Upper lobe of left lung (tissue), 6 donors: ENCODE results near the gene DENND1A. TPM values are rescaled to one million over a fixed set of nuclear protein-coding genes. Genes with fewer than 3 reads are reported as not detected.
"Not testable (repeated sequence)": the region's sequence is repeated elsewhere in the genome, so short reads cannot be mapped to it uniquely, and the experiment has no call there.

Experiments
- ATAC-seq, 2 donors: fragments of 200-7000 bp; cut with Tn5 transposase; one replicate each; pipeline ENCODE4 v1.9.1; 2022; ENCODE audit warnings: mild to moderate bottlenecking in 2 of 2, moderate library complexity in 2 of 2; ENCODE audit not compliant: low FRiP score in 2 of 2
- DNase-seq, 2 donors: peaks; one replicate each; pipeline ENCODE4 v3.0.0-alpha.2; 2019 to 2020
- H3K27ac ChIP-seq, 4 donors: fragments of 200-600 bp; sonication (generic); one replicate each; pipeline ENCODE4 v1.5.1; 2016 to 2019
- H3K27me3 ChIP-seq, 4 donors: fragments of 200-600 bp; sonication (generic); one replicate each; pipeline ENCODE4 v1.5.1; 2017 to 2019
- H3K36me3 ChIP-seq, 4 donors: fragments of 200-600 bp; sonication (generic); one replicate each; pipeline ENCODE4 v1.5.1; 2016 to 2019
- H3K4me1 ChIP-seq, 4 donors: fragments of 200-600 bp; sonication (generic); one replicate each; pipeline ENCODE4 v1.5.1; 2018 to 2019
- H3K4me3 ChIP-seq, 4 donors: fragments of 200-600 bp; sonication (generic); one replicate each; pipeline ENCODE4 v1.5.1; 2017 to 2019; ENCODE audit warnings: mild to moderate bottlenecking in 2 of 4, moderate library complexity in 1 of 4
- H3K9me3 ChIP-seq, 4 donors: fragments of 200-600 bp; sonication (generic); one replicate each; pipeline ENCODE4 v1.5.1; 2018 to 2019
- CTCF ChIP-seq, 6 experiments: fragments of 450-650 bp in 4 of 6; fragments of 200-600 bp in 2 of 6; sonication (generic) in 2 of 6; IDR thresholded peaks; one replicate each; pipeline ENCODE4 v1.5.1; 2016 to 2019; ENCODE audit warnings: antibody characterized with exemption in 6 of 6
- EP300 ChIP-seq, 4 donors: sonication (generic); formaldehyde crosslinking; IDR thresholded peaks; one replicate each; pipeline ENCODE4 v1.5.1; 2017; ENCODE audit warnings: antibody characterized with exemption in 4 of 4, control low read depth in 2 of 4
- POLR2A ChIP-seq, 4 donors: fragments of 450-650 bp; IDR thresholded peaks; one replicate each; pipeline ENCODE4 v1.5.1; 2016 to 2017; ENCODE audit warnings: antibody characterized with exemption in 4 of 4, mild to moderate bottlenecking in 2 of 4
- POLR2AphosphoS5 ChIP-seq, 2 donors: sonication (generic); formaldehyde crosslinking; IDR thresholded peaks; one replicate each; pipeline ENCODE4 v1.5.1; 2017; ENCODE audit warnings: antibody characterized with exemption in 2 of 2
- WGBS, 2 donors: methylation state at CpG; one replicate each; pipeline ENCODE4 v1.1.5; 2017 to 2018; 5-methylcytosine and 5-hydroxymethylcytosine counted together
- total RNA-seq, 6 donors: library from RNA; depleted of rRNA in 4 of 6; stranded (reverse); fragments of >200 nt in 4 of 6; gene quantifications; one replicate each; pipeline versions ENCODE4 v1.1.0 to v1.2.1, GENCODE V29; 2016 to 2021
- donor health status: DM: no; HTN: no; CAD: no; lungs with moderate emphysema.
- donor health status: DM: no; HTN: yes; CAD: no; lungs with severe emphysema.

Gene DENND1A
- total RNA-seq, 6 donors from 2014 or later: 9.8 to 46.1 (median 16.0) TPM

- ATAC-seq: no peak
These were observed 593.5 kb downstream of the DENND1A start for GRCh38 chr9:123336449-123336848.

DNA sequence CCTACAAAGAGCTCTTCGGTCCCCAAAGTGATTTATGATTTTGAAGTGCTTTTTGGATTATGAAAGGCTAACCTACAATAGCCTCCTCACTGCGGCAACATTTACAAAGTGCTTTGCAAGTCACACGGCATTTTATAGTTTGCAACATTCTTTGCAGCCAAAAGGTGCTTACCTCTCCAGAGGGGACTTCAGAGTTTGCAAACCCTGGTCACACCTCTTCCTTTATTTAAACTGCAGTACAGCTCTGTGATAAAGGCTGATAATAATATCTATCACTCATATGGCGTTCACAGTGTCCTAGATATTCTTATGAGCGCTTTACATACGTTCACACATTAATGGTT is 594.0 kb downstream of the DENND1A start:
- Histone ChIP-seq H3K36me3 (no peaks in the 10 kb centered on the region), H3K27me3 (no peaks in the 10 kb centered on the region), H3K4me3 (no peak overlapping the region), H3K27ac (peak overlapping the region in 2 of 4 donors; percentile 54 to 62), H3K4me1 (peaks cover 0 to 31% (median 27%) of the 10 kb centered on the region in 4 donors), H3K9me3 (no peaks in the 10 kb centered on the region)
- TF ChIP-seq CTCF (IDR thresholded peaks at IDR 0.05): no peak
- no peak for TF ChIP-seq POLR2A (IDR thresholded peaks at IDR 0.05)
- no peak for TF ChIP-seq POLR2AphosphoS5 (IDR thresholded peaks at IDR 0.05)
- TF ChIP-seq EP300 (IDR thresholded peaks at IDR 0.05): peak in 1 of 4 donors; percentile 22
- WGBS, 2 donors: 52 to 67% methylated on average over 6 of the region's 6 CpGs
- DNase-seq (no peak), ATAC-seq (peak in 1 of 2 donors; percentile 74)

More at GRCh38 chr9:123336449-123336848, 593.5 kb downstream of the DENND1A start:
- 62 to 66% methylated on average over 3 of the region's 3 CpGs for WGBS, 2 donors
- H3K4me3 ChIP-seq: no peak overlapping the region
- no peaks in the 10 kb centered on the region for H3K36me3 ChIP-seq
- H3K9me3 ChIP-seq: no peaks in the 10 kb centered on the region
- TF ChIP-seq POLR2A (IDR thresholded peaks at IDR 0.05) (no peak), CTCF (IDR thresholded peaks at IDR 0.05) (no peak), POLR2AphosphoS5 (IDR thresholded peaks at IDR 0.05) (no peak), EP300 (IDR thresholded peaks at IDR 0.05) (no peak)
- peaks cover 0 to 31% (median 27%) of the 10 kb centered on the region in 4 donors for H3K4me1 ChIP-seq
- peak in 1 of 2 donors; percentile 37 for DNase-seq
- no peaks in the 10 kb centered on the region for H3K27me3 ChIP-seq
- peak overlapping the region in 2 of 4 donors; percentile 54 to 62 for H3K27ac ChIP-seq

DNA sequence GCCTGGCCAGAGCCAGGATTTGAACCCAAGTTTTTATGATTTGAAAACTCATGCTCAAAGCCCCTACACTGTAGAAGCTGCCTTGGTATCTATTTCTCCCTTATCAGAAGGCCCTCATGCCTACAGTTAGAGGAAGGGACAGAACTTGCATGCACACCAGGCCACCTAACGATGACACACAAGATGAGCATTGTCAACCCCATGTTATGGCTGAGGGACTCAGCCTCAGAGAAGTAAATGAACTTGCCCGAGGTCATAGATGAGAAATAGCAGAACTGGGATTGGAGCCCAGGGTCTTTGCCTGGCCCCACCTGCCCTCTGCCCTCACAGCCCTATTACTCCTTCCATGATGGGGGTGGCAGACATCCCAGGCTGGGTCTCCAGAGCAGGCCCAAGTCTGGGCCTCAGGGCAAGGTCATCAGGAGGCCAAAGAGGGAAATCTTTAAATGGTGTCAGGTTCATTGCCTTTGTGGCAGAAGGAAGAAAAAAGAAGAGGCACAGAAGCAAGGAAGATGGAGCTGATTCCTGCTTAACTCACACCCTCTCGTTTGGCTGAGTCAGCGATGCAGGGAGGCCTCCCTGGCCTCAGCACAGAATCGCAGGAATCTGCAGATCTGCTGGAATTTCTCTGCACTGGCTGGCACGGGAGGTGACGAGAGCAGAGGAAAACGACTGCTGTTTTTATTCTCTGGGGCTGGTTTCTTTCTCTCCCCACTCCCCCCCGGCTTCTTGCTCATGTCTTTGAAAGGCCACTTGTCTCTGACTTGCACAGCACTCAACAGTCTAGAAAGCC is 594.5 kb downstream of the DENND1A start:
- H3K9me3 ChIP-seq: no peaks in the 10 kb centered on the region
- peak in 1 of 2 donors; percentile 67 for ATAC-seq
- no peak for TF ChIP-seq EP300 (IDR thresholded peaks at IDR 0.05)
- TF ChIP-seq CTCF (IDR thresholded peaks at IDR 0.05): no peak
- TF ChIP-seq POLR2AphosphoS5 (IDR thresholded peaks at IDR 0.05): no peak
- TF ChIP-seq POLR2A (IDR thresholded peaks at IDR 0.05): no peak
- H3K4me1 ChIP-seq: peaks cover 0 to 28% (median 25%) of the 10 kb centered on the region in 4 donors
- peak in 1 of 2 donors; percentile 65 for DNase-seq
- WGBS, 2 donors: 45% methylated on average over 9 of the region's 9 CpGs
- H3K27ac ChIP-seq: peak overlapping the region in 3 of 4 donors; percentile 5 to 62 (median 54)
- no peak overlapping the region for H3K4me3 ChIP-seq
- no peaks in the 10 kb centered on the region for H3K36me3 ChIP-seq
- H3K27me3 ChIP-seq: no peaks in the 10 kb centered on the region

- DNase-seq (no peak), ATAC-seq (no peak)
- TF ChIP-seq POLR2A (IDR thresholded peaks at IDR 0.05): no peak
- TF ChIP-seq POLR2AphosphoS5 (IDR thresholded peaks at IDR 0.05): no peak
- TF ChIP-seq CTCF (IDR thresholded peaks at IDR 0.05): no peak
- no peak for TF ChIP-seq EP300 (IDR thresholded peaks at IDR 0.05)
- no peak overlapping the region for H3K27ac ChIP-seq
- no peaks in the 10 kb centered on the region for H3K36me3 ChIP-seq
- no peaks in the 10 kb centered on the region for H3K27me3 ChIP-seq
- 86% methylated on average over 3 of the region's 3 CpGs for WGBS, 2 donors
- H3K4me3 ChIP-seq: no peak overlapping the region
- H3K4me1 ChIP-seq: peaks cover 0 to 20% (median 18%) of the 10 kb centered on the region in 4 donors
- H3K9me3 ChIP-seq: no peaks in the 10 kb centered on the region
These were observed 595.3 kb downstream of the DENND1A start for GRCh38 chr9:123334639-123335038.

DNA sequence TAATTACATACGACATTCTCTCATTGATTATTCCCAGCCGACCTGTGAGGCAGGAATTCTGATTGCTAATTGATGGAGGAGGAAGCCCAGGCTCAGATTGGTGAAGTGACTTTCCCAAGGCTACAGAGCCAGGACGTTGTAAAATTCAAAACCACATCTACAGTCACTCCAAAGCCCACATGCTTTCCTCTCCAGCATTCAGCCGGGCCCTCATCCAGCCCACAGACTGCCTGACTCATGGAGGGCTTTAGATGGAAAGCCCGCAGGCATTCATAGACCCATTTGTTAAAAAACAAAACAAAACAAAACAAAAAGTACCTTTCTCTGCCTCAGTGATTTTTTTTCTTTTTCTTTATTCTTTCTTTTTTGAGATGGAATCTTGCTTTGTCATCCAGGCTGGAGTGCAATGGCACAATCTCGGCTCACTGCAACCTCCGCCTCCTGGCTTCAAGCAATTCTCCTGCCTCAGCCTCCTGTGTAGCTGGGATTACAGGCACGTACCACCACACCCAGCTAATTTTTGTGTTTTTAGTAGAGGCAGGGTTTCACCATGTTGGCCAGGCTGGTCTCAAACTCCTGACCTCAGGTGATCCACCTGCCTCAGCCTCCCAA is 596.8 kb downstream of the DENND1A start:
- H3K9me3 ChIP-seq, H3K27me3 ChIP-seq, H3K36me3 ChIP-seq, DNase-seq, H3K4me3 ChIP-seq, H3K27ac ChIP-seq: not testable (repeated sequence)
- ATAC-seq: peak in 1 of 2 donors; percentile 38
- WGBS, 2 donors: 72 to 75% methylated on average over 8 of the region's 8 CpGs
- peaks cover 0 to 28% (median 17%) of the 10 kb centered on the region in 4 donors for H3K4me1 ChIP-seq
